ENCODE results near the gene SUMO3. TPM values are rescaled to one million over a fixed set of nuclear protein-coding genes. Genes with fewer than 3 reads are reported as not detected.
"Not testable (repeated sequence)": the region's sequence is repeated elsewhere in the genome, so short reads cannot be mapped to it uniquely, and the experiment has no call there.

The SUMO3 gene
- total RNA-seq, 3 donors from 2014 or later: 64.2 to 64.8 (median 64.4) TPM

- intact Hi-C loops (cut with DNase I; ENCODE audit: low total_unique reads): no loop called here
- Histone ChIP-seq H3K36me3 (no peaks in the 10 kb centered on the region), H3K4me1 (no peaks in the 10 kb centered on the region), H3K27me3 (no peaks in the 10 kb centered on the region), H3K4me3 (no peak overlapping the region), H3K27ac (no peak overlapping the region), H3K9me3 (no peaks in the 10 kb centered on the region)
- TF ChIP-seq POLR2A (IDR thresholded peaks at IDR 0.05): no peak
- TF ChIP-seq CTCF (IDR thresholded peaks at IDR 0.05): no peak
- no peak for TF ChIP-seq POLR2AphosphoS5 (IDR thresholded peaks at IDR 0.05)
- DNase-seq (ENCODE audit: low spot score in 2 of 2): peak in 1 of 2 donors; percentile 27
Observed at GRCh38 chr21:44835647-44835973, 17.7 kb upstream of the SUMO3 start.

GRCh38 chr21:44834951-44835646 is 17.2 kb upstream of the SUMO3 start:
- no peak overlapping the region for H3K4me3 ChIP-seq
- no peak overlapping the region for H3K27ac ChIP-seq
- no peaks in the 10 kb centered on the region for H3K4me1 ChIP-seq
- no peaks in the 10 kb centered on the region for H3K27me3 ChIP-seq
- H3K9me3 ChIP-seq: no peaks in the 10 kb centered on the region
- no peak for TF ChIP-seq POLR2AphosphoS5 (IDR thresholded peaks at IDR 0.05)
- no peak for TF ChIP-seq CTCF (IDR thresholded peaks at IDR 0.05)
- no peak for TF ChIP-seq POLR2A (IDR thresholded peaks at IDR 0.05)
- intact Hi-C loops (cut with DNase I; ENCODE audit: low total_unique reads): no loop called here
- peak in 1 of 2 donors; percentile 46 for DNase-seq (ENCODE audit: low spot score in 2 of 2)
- H3K36me3 ChIP-seq: no peaks in the 10 kb centered on the region

- no peaks in the 10 kb centered on the region for H3K36me3 ChIP-seq
- H3K27me3 ChIP-seq: no peaks in the 10 kb centered on the region
- DNase-seq (ENCODE audit: low spot score in 2 of 2): peak in 1 of 2 donors; percentile 41
- H3K4me3 ChIP-seq: no peak overlapping the region
- intact Hi-C loops (cut with DNase I; ENCODE audit: low total_unique reads): no loop called here
- no peaks in the 10 kb centered on the region for H3K4me1 ChIP-seq
- TF ChIP-seq CTCF (IDR thresholded peaks at IDR 0.05) (no peak), POLR2AphosphoS5 (IDR thresholded peaks at IDR 0.05) (no peak), POLR2A (IDR thresholded peaks at IDR 0.05) (no peak)
- H3K27ac ChIP-seq: no peak overlapping the region
- H3K9me3 ChIP-seq: no peaks in the 10 kb centered on the region
Observed at GRCh38 chr21:44834231-44834950, 16.5 kb upstream of the SUMO3 start.

GRCh38 chr21:44833663-44834062 is 15.8 kb upstream of the SUMO3 start:
- intact Hi-C loops (cut with DNase I; ENCODE audit: low total_unique reads): no loop called here
- no peaks in the 10 kb centered on the region for H3K4me1 ChIP-seq
- no peak overlapping the region for H3K4me3 ChIP-seq
- no peaks in the 10 kb centered on the region for H3K36me3 ChIP-seq
- H3K9me3 ChIP-seq: peaks cover 0 to 7% of the 10 kb centered on the region in 2 donors
- no peak overlapping the region for H3K27ac ChIP-seq
- H3K27me3 ChIP-seq: no peaks in the 10 kb centered on the region
- TF ChIP-seq CTCF (IDR thresholded peaks at IDR 0.05): no peak
- no peak for TF ChIP-seq POLR2AphosphoS5 (IDR thresholded peaks at IDR 0.05)
- TF ChIP-seq POLR2A (IDR thresholded peaks at IDR 0.05): no peak
- no peak for DNase-seq (ENCODE audit: low spot score in 2 of 2)

- H3K36me3 ChIP-seq; H3K27me3 ChIP-seq; intact Hi-C loops (cut with DNase I; ENCODE audit: low total_unique reads); H3K4me3 ChIP-seq; H3K27ac ChIP-seq; H3K4me1 ChIP-seq: not testable (repeated sequence)
- H3K9me3 ChIP-seq: peaks cover 6 to 16% of the 10 kb centered on the region in 2 donors
- peak in 1 of 2 donors; percentile 17 for DNase-seq (ENCODE audit: low spot score in 2 of 2)
Observed at GRCh38 chr21:44832516-44833255, 14.8 kb upstream of the SUMO3 start.
